HEK293 (cell line): ENCODE measurements around the gene ZNF410.

Experiments
- CTCF ChIA-PET: fragments of 350-600 bp; formaldehyde crosslinking; extraction: SDS; loops from one replicate; lab custom pipeline; 2021; ENCODE audit warnings: antibody characterized with exemption; lab: Yijun Ruan, JAX
- POLR2A ChIA-PET: fragments of 300-600 bp; formaldehyde crosslinking; extraction: SDS; loops from one replicate; lab custom pipeline; 2020; ENCODE audit warnings: antibody characterized with exemption, inconsistent platforms; lab: Yijun Ruan, JAX
- H3K27ac ChIP-seq: fragments of 200-500 bp; sonication (Bioruptor generic); 2 replicates; pipeline ENCODE4 v1.5.1; 2014; ENCODE audit warnings: low read depth, low read length, control low read depth, inconsistent platforms; ENCODE audit errors: extremely low read depth
- H3K36me3 ChIP-seq, 2 experiments: fragments of 200-500 bp in 1 of 2; sonication (Bioruptor generic) in 1 of 2; 1 replicate in 1 of 2; 2 replicates in 1 of 2; pipeline ENCODE4 v1.5.1; 2014 to 2017; ENCODE audit warnings: inconsistent platforms in 2 of 2, low read length in 2 of 2; ENCODE audit not compliant: control insufficient read depth in 2 of 2, insufficient read depth in 1 of 2
- H3K4me1 ChIP-seq: fragments of 200-500 bp; sonication (Bioruptor generic); 2 replicates; pipeline ENCODE4 v1.5.1; 2014; ENCODE audit warnings: mild to moderate bottlenecking, low read length, inconsistent platforms; ENCODE audit not compliant: control insufficient read depth, insufficient read depth
- H3K4me3 ChIP-seq: 2 replicates; pipeline ENCODE4 v1.5.1; 2011; ENCODE audit warnings: low read depth, mild to moderate bottlenecking, control low read depth, low read length, moderate library complexity
- H3K9me3 ChIP-seq: fragments of 200-500 bp; sonication (Bioruptor generic); 2 replicates; pipeline ENCODE4 v1.5.1; 2014; ENCODE audit warnings: low read depth, low read length, inconsistent platforms; ENCODE audit not compliant: control insufficient read depth, insufficient read depth
- MEIS1 ChIP-seq: sonication (generic); formaldehyde crosslinking; IDR thresholded peaks from 2 replicates; pipeline ENCODE4 v1.8.1; 2022; ENCODE audit warnings: missing genetic modification reagents, mild to moderate bottlenecking, borderline replicate concordance
- SCRT2 ChIP-seq: fragments of 450-650 bp; formaldehyde crosslinking; IDR thresholded peaks from 2 replicates; pipeline ENCODE4 v1.5.1; 2016; ENCODE audit warnings: missing biosample characterization, missing genetic modification characterization
- ZFHX2 ChIP-seq: fragments of 450-650 bp; formaldehyde crosslinking; conservative IDR thresholded peaks from 2 replicates; pipeline ENCODE4 v1.5.1; 2016; ENCODE audit warnings: missing biosample characterization, missing genetic modification characterization
- ZNF335 ChIP-seq: fragments of 450-650 bp; formaldehyde crosslinking; conservative IDR thresholded peaks from 2 replicates; pipeline ENCODE4 v1.5.1; 2016; ENCODE audit warnings: missing biosample characterization, missing genetic modification characterization
- ZNF426 ChIP-seq: fragments of 450-650 bp; formaldehyde crosslinking; IDR thresholded peaks from 2 replicates; pipeline ENCODE4 v1.5.1; 2017; ENCODE audit warnings: missing biosample characterization, missing genetic modification characterization, mild to moderate bottlenecking, inconsistent platforms, moderate library complexity
- ZNF585B ChIP-seq: fragments of 450-650 bp; formaldehyde crosslinking; IDR thresholded peaks from 2 replicates; pipeline ENCODE4 v1.5.1; 2016; ENCODE audit warnings: missing biosample characterization, missing genetic modification characterization
- ZNF639 ChIP-seq: fragments of 450-650 bp; formaldehyde crosslinking; IDR thresholded peaks from 2 replicates; pipeline ENCODE4 v1.5.1; 2016; ENCODE audit warnings: missing biosample characterization, missing genetic modification characterization
- ZNF707 ChIP-seq: fragments of 450-650 bp; formaldehyde crosslinking; IDR thresholded peaks from 2 replicates; pipeline ENCODE4 v1.5.1; 2016; ENCODE audit warnings: missing biosample characterization, missing genetic modification characterization
- ZNF76 ChIP-seq: fragments of 450-650 bp; formaldehyde crosslinking; IDR thresholded peaks from 2 replicates; pipeline ENCODE4; 2016; ENCODE audit warnings: low read depth, missing biosample characterization, missing genetic modification characterization, borderline replicate concordance
- ZSCAN18 ChIP-seq: fragments of 450-650 bp; formaldehyde crosslinking; IDR thresholded peaks from 2 replicates; pipeline ENCODE4 v1.5.1; 2016; ENCODE audit warnings: missing biosample characterization, missing genetic modification characterization
- ZSCAN5A ChIP-seq: fragments of 450-650 bp; formaldehyde crosslinking; IDR thresholded peaks from 2 replicates; pipeline ENCODE4 v1.5.1; 2016; ENCODE audit warnings: missing biosample characterization, missing genetic modification characterization
- ZXDB ChIP-seq: fragments of 450-650 bp; formaldehyde crosslinking; IDR thresholded peaks from 2 replicates; pipeline ENCODE4 v1.5.1; 2016; ENCODE audit warnings: missing biosample characterization, missing genetic modification characterization
- TF ChIP-seq, protein P1 (sequence below): fragments of 450-650 bp; formaldehyde crosslinking; IDR thresholded peaks from 2 replicates; pipeline ENCODE4 v1.5.1; 2017; ENCODE audit warnings: missing biosample characterization, missing genetic modification characterization

Gene ZNF410

DNA sequence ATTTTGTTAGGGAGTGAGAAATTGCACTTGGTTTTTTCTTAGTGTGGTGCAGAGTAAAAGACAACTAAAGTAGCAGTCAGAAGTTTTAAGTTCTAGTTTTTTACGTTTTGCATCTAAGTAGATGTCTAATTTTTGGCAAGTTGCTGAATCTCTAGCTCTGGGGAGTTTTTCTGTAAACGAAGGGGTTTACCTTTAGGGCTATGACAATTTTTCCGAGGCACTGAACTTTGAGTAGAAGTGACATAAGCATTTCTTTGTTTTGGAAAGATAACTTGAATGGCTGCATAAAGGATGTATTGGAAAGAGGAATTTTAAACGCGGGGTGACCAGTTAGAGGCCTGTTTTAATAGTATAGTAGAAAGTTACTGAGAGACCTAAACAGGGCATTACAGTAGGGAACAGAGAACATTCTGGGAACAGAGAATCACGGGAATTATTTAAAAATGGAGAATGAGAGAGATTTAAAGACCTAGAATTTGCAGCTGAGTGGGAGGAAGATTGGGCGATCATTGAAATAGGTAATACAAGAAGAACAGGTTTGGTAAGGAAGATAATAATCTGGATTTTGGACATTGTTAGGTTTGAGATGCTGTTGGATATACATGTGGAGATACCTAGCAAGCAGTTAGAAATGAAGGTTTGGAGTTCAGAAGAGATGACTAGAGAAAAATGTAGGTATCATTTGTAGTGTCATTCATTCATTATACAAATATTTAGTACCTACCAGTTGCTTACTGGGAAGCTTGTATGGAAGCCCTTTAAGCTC lies 1.2 kb downstream of the ZNF410 start:
- POLR2A ChIA-PET = interaction anchor here (0.6 to 2.5 kb wide), 3 partner anchors 36 to 580 kb away, joined by 3 to 29 read pairs (median 5); partner anchors contain the start of genes COQ6, FAM161B and PTGR2
- CTCF ChIA-PET = interaction anchor here (1.1 to 1.2 kb wide), 2 partner anchors 11 to 431 kb away, joined by 3 to 4 read pairs; no protein-coding TSS in a partner anchor
- Histone ChIP-seq H3K4me3 (peak overlapping the region; percentile 91), H3K36me3 (peaks cover 8 to 15% of the 10 kb centered on the region in 2 experiments; a peak in 2 of 3 replicates), H3K4me1 (no peaks in the 10 kb centered on the region; the same call in 1 of the 2 replicates), H3K9me3 (no peaks in the 10 kb centered on the region), H3K27ac (peak overlapping the region; percentile 86; the same call in 1 of the 2 replicates)
- TF ChIP-seq ZNF707 (tag by site-specific recombination) (no peak), ZNF335 (tag by site-specific recombination) (peak; percentile 66), ZNF76 (tag by site-specific recombination) (peak; percentile 79), ZFHX2 (tag by site-specific recombination) (0 out of 2 replicates have a peak, but pooled peaks have one; percentile 13), ZSCAN5A (tag by site-specific recombination) (no peak), SCRT2 (tag by site-specific recombination) (0 out of 2 replicates have a peak, but pooled peaks have one; percentile 55), ZSCAN18 (tag by site-specific recombination) (no peak), ZNF426 (tag by site-specific recombination) (no peak), MEIS1 (CRISPR knock-in tag) (no peak)

DNA sequence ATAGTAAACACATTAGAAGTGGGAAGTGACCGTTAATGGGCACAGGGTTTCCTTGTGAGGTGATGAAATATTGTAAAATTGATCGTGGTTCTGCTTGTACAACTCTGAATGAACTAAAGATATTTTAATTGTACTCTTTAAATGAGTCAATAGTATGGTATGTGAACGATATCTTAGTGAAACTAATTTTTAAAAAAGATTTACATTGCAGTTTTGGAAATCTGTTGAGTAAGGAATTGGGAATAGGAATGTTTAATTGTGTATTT lies 1.7 kb downstream of the ZNF410 start:
- peaks cover 13 to 20% of the 10 kb centered on the region in 2 experiments for H3K36me3 ChIP-seq
- no peaks in the 10 kb centered on the region for H3K9me3 ChIP-seq
- H3K27ac ChIP-seq = no peak overlapping the region
- CTCF ChIA-PET = interaction anchor here (1.1 kb wide), 1 partner anchor 431 kb away, joined by 4 read pairs; no protein-coding TSS in a partner anchor
- TF ChIP-seq, protein P1, sequence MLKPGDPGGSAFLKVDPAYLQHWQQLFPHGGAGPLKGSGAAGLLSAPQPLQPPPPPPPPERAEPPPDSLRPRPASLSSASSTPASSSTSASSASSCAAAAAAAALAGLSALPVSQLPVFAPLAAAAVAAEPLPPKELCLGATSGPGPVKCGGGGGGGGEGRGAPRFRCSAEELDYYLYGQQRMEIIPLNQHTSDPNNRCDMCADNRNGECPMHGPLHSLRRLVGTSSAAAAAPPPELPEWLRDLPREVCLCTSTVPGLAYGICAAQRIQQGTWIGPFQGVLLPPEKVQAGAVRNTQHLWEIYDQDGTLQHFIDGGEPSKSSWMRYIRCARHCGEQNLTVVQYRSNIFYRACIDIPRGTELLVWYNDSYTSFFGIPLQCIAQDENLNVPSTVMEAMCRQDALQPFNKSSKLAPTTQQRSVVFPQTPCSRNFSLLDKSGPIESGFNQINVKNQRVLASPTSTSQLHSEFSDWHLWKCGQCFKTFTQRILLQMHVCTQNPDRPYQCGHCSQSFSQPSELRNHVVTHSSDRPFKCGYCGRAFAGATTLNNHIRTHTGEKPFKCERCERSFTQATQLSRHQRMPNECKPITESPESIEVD (tag by site-specific recombination) = 0 out of 2 replicates have a peak, but pooled peaks have one; percentile 20
- TF ChIP-seq ZXDB (tag by site-specific recombination) (peak; percentile 45), ZNF585B (tag by site-specific recombination) (no peak), ZFHX2 (tag by site-specific recombination) (0 out of 2 replicates have a peak, but pooled peaks have one; percentile 3)
- TF ChIP-seq, all 188 proteins: peak for 3
- POLR2A ChIA-PET = interaction anchor here (1.2 kb wide), 1 partner anchor 62 kb away, joined by 3 read pairs; the partner anchor contains the start of genes COQ6 and FAM161B
- no peaks in the 10 kb centered on the region; the same call in 1 of the 2 replicates for H3K4me1 ChIP-seq
- peak overlapping the region; percentile 91 for H3K4me3 ChIP-seq

- ChIA-PET POLR2A (interaction anchor here (1.2 kb wide), 1 partner anchor 61 kb away, joined by 3 read pairs; the partner anchor contains the start of genes COQ6 and FAM161B), CTCF (interaction anchor here (1.1 kb wide), 1 partner anchor 432 kb away, joined by 4 read pairs; no protein-coding TSS in a partner anchor)
- Histone ChIP-seq H3K27ac (no peak overlapping the region), H3K4me3 (no peak overlapping the region), H3K9me3 (no peaks in the 10 kb centered on the region), H3K4me1 (no peaks in the 10 kb centered on the region; the same call in 1 of the 2 replicates), H3K36me3 (peaks cover 19 to 25% of the 10 kb centered on the region in 2 experiments)
- TF ChIP-seq ZSCAN18 (tag by site-specific recombination) (no peak), ZNF707 (tag by site-specific recombination) (no peak), ZNF639 (tag by site-specific recombination) (no peak)
Measured at GRCh38 chr14:73888971-73889370, 2.3 kb downstream of the ZNF410 start.
